ENCODE results near the gene NRAP. TPM values are rescaled to one million over a fixed set of nuclear protein-coding genes. Genes with fewer than 3 reads are reported as not detected.

NRAP gene
- total RNA-seq, 1 experiment from 2014 or later, result not detected

- no peaks in the 10 kb centered on the region for H3K79me1 ChIP-seq (ENCODE audit: insufficient read depth, low read depth, low read length, poor library complexity, severe bottlenecking)
- no peak overlapping the region for H3K56ac ChIP-seq (ENCODE audit: insufficient read length, low read depth, low read length)
- Mint-ChIP-seq H3K27ac (no peak overlapping the region), H3K27me3 (ENCODE audit: low read depth) (peaks cover 12% of the 10 kb centered on the region), H3K9me3 (no peaks in the 10 kb centered on the region), H3K4me3 (no peak overlapping the region), H3K36me3 (ENCODE audit: insufficient read depth in 1 of 3, low read depth in 3 of 3) (no peaks in the 10 kb centered on the region), H3K4me1 (peaks cover 1 to 2% of the 10 kb centered on the region in 2 experiments; a peak in 3 of 4 replicates)
- H3K4me2 ChIP-seq (ENCODE audit: insufficient read depth, insufficient read length, low read length), result no peak overlapping the region
- WGBS (ENCODE audit: extremely low coverage, insufficient read length, low lambda C conversion rate), result no CpG with 5 or more reads among the region's 13 CpGs
- no peak overlapping the region for H2AK5ac ChIP-seq (ENCODE audit: insufficient read length, low read length)
- no peak for TF ChIP-seq CTCF (conservative IDR thresholded peaks at IDR 0.05)
- no peaks in the 10 kb centered on the region for H4K20me1 ChIP-seq (ENCODE audit: control insufficient read depth, insufficient read depth, insufficient read length)
- no peak overlapping the region for H3K4ac ChIP-seq (ENCODE audit: low read depth, low read length)
- no peak overlapping the region for H3T11ph ChIP-seq (ENCODE audit: low read length)
- H4K5ac ChIP-seq (ENCODE audit: insufficient read length, low read depth, low read length), result no peak overlapping the region
- H4K91ac ChIP-seq (ENCODE audit: insufficient read length, low read depth, low read length), result no peak overlapping the region
- H3K9ac ChIP-seq (ENCODE audit: extremely low read depth, insufficient read length, low read length), result no peak overlapping the region
- no peak overlapping the region for H3K27ac ChIP-seq (ENCODE audit: insufficient read length, low read depth, low read length)
- H3K9me3 ChIP-seq (ENCODE audit: control insufficient read depth, low read depth, low read length), result no peaks in the 10 kb centered on the region
- no peaks in the 10 kb centered on the region for H3K27me3 ChIP-seq (ENCODE audit: insufficient read depth, low read length)
- no peak overlapping the region for H3K18ac ChIP-seq (ENCODE audit: insufficient read length, low read depth, low read length)
- H2BK120ac ChIP-seq (ENCODE audit: low read depth, low read length, poor library complexity, severe bottlenecking), result no peak overlapping the region
- H2BK20ac ChIP-seq (ENCODE audit: low read depth, low read length, poor library complexity, severe bottlenecking), result no peak overlapping the region
- H4K8ac ChIP-seq (replicated peaks; ENCODE audit: insufficient read length, low read depth, low read length), result no peak overlapping the region
- H3K23ac ChIP-seq (ENCODE audit: insufficient read length, low read depth, low read length), result no peak overlapping the region
- H2BK5ac ChIP-seq (ENCODE audit: insufficient read length, low read length), result no peak overlapping the region
- no peak overlapping the region for H2BK15ac ChIP-seq (ENCODE audit: low read depth, low read length)
- no peaks in the 10 kb centered on the region for H3K79me2 ChIP-seq (ENCODE audit: insufficient read depth, low read length)
- H3K23me2 ChIP-seq (ENCODE audit: insufficient read length, low read depth, low read length, poor library complexity, severe bottlenecking), result no peaks in the 10 kb centered on the region
- no peak overlapping the region for H2AFZ ChIP-seq (ENCODE audit: low read length)
- H2BK12ac ChIP-seq (ENCODE audit: insufficient read length, low read depth, low read length), result no peak overlapping the region
- H3K14ac ChIP-seq (ENCODE audit: insufficient read depth, low read length), result no peak overlapping the region
- no peaks in the 10 kb centered on the region for H3K4me1 ChIP-seq (ENCODE audit: insufficient read depth, low read length)
- no peak for DNase-seq
Measured at GRCh38 chr10:113605268-113605978, 58.4 kb downstream of the NRAP start.

All from H9 (cell line).